HG03039 (cell line): ENCODE data around the gene SLC39A2.
"Not testable (repeated sequence)": the region's sequence is repeated elsewhere in the genome, so short reads cannot be mapped to it uniquely, and the experiment has no call there.

Experiments
- ATAC-seq: cut with Tn5 transposase; IDR thresholded peaks from one replicate; pipeline ENCODE4 v1.9.1; 2021; ENCODE audit warnings: mild to moderate bottlenecking, moderate library complexity; ENCODE audit not compliant: unreplicated experiment

Gene SLC39A2, protein sequence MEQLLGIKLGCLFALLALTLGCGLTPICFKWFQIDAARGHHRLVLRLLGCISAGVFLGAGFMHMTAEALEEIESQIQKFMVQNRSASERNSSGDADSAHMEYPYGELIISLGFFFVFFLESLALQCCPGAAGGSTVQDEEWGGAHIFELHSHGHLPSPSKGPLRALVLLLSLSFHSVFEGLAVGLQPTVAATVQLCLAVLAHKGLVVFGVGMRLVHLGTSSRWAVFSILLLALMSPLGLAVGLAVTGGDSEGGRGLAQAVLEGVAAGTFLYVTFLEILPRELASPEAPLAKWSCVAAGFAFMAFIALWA

DNA sequence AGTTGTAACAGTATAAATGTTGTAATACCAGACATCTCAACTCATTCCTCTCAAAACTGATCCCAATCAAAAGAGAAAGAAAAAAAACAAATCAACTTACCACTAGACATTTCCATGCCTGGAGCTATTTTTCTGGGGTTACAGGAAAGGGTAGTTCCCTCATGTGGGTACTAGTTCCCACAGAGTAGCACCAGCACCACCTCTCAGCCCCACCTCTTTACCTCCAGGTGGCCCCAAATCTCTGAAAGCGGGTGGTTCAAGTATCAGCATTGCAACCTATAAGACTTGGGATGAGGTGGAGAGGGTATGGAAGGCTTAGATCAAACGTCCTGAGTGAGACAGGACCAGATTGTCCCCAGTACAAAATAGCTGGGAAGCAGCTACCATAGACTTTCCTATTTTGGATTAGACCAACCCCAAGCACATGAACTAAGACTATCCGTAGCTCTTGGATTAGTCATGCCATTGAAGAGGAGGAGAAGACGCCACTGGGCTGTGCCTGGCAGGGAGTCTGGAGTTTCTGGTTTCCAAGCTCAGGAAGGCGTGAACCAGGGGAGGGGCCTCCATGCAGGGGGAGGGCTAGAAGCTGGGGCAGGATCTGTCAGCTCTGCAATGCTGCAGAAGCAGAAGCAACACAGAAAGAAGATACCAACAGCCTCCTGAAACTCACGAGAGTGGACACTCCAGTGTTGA is at the start of gene SLC39A2:
Gene SLC39A2, plus strand, starts transcription at position 620 of the 693 bp plus-strand sequence. CDS start 154 bp downstream, outside the sequence.
- no peak for ATAC-seq

DNA sequence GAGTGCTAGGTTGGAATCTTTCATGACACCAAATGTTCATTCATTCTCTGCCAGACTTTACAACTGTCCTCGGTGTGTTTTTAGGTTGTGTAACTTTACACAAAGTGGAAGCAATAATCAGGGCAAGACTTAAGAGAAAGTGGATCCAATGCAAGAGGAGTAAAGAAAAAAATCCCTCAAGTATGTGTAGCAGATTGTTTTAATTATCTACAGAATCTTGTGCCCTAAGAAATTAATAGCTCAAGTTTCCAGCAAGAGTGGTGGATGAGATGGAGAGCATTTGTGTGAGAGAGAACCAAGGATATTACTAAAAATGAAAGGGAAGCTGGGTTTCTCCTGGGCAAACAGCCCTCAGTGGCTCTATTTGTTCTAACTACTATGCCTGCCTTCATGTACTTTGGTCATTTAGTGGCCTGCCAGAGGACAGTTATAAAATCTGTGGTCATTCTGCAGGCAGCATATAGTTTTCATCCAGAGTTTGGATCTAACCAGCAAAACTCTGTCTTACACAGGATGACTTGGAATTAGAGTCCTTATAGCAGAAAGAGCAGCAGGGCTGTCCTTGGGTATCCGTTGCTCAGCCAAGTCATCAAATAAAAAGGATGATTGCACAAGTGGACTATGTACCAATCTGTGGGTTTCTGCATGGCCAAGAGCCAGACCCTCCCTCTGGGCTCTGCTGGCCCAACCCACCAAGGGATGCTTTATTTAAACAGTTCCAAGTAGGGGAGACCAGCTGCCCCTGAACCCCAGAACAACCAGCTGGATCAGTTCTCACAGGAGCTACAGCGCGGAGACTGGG is 44.2 kb upstream of the SLC39A2 start, which contains the start of gene RNASE2:
Gene RNASE2, plus strand, starts transcription at position 752 of the 802 bp plus-strand sequence. CDS start 285 bp downstream, outside the sequence.
- not testable (repeated sequence) for ATAC-seq

DNA sequence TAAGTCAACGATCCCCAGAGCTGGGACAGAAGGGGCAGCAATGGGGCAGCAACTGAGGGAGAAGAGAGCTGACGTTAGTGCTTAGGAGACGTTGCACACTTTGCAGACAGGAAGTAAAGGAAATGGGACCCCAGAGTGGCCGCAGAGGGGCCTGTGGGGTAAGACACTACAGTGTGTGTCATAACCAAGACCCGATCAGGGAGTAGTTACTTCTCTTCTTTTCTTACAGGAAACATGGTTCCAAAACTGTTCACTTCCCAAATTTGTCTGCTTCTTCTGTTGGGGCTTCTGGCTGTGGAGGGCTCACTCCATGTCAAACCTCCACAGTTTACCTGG is 43.6 kb upstream of the SLC39A2 start:
- not testable (repeated sequence) for ATAC-seq

DNA sequence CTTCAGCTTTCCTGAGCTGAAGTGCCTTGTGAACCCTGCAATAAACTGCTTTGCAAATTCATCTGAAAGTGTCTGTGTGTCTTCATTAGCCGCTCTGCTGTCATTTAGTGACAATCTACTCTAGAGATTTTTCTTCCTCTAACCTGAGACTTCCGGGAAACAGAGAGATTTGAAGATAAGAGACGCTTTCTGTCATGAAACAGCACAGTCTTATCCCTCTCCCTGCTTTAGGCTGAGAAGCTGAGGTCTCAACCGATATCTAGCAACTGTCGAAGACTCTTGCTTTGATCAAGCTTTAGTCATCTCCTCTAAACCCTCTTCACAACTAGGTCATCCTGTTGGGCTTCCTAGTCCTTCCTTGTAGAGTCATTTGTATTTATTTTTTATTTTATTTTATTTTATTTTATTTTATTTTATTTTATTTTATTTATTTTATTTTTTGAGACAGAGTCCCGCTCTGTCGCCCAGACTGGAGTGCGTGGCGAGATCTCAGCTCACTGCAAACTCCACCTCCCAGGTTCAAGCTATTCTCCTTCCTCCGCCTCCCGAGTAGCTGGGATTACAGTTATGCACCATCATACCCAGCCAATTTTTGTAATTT is 42.6 kb upstream of the SLC39A2 start:
- no peak for ATAC-seq

DNA sequence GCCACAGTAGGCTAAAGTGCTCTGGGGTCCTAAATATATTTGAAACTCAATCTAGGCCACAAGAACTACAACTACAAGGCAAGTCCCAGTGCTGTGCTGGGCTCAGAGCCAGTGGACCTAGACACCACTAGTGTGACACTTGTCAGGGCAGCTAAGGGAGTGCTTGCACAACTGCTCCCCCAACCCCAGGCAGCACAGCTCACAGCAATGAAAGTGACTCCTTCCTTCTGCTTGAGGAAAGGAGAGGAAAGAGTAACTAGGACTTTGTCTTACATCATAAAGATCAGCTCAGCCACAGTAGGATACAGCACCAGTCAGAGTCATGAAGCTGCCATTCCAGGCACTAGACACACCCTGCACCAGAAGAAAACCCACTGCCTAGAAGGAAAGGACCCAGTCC is 40.1 kb upstream of the SLC39A2 start:
- ATAC-seq = not testable (repeated sequence)

DNA sequence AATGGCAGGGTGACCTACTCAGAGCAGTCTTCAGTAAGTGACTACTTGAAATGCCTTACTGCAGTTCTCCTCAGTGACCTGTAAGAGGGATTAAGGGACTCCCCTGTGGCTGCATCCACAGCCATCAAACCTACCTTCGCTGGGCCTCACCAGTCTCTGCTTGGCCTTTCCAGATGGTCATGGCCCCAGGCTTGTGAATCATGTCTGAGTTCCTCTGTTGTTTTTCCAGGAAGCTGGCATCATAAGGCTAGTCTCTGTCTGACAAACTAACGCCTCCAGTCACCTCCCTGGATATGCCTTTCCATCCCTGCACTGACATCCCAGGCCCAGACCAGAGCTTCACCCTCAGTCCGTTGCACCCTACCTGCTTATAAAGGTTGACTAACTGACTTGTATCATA is 29.8 kb upstream of the SLC39A2 start:
- no peak for ATAC-seq

DNA sequence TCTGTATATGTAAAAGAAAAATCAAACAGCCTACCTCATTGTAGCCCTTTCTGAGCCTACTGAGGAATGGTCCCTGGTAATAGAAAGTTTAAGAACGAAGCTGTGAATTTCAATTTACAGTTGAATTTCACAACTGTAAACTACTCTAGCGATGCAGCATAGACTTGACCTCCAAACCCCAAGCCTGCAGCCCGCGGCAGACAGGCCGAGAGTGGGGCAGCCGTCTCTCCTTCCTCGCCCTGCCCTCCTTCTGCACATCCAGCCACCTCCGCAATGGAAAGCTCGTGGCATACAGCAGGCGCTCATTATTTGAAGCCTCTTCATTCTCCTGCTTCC is 28.5 kb upstream of the SLC39A2 start:
- no peak for ATAC-seq

DNA sequence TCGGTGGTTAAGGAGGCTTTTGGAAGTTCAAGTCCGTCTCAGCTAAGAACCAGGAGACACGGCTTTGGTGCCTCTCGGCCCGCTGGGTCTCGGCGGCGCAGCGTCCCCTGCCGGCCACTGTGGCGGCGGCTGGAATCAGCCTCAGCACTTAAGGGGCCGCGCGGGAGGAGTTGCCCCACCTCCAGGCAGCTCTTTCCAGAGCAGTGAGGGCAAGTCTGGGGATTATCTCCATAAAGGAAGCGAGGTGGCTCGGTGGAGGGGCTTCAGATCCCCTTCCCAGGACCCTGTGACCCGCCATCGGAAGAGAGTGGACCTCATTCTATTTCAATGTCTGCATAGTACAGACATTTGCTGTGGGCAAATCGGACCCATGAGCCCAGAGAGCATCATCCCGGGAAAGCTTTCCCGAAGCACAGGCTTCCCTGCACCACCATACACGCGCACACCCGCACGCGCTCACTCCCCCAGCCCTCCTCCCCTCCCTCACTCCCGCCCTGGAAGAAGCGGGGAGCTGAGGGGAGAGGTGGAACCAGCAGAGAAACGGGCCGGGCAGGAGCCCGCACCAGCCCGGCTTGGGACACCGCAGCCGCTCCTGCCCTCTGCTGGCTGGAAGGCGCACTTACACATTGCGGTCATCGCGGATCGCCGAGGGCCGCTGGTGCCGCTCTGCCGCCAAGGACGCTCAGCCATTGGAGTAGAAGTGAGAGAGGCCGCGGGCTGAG is 27.9 kb upstream of the SLC39A2 start:
- ATAC-seq = peak; percentile 93

DNA sequence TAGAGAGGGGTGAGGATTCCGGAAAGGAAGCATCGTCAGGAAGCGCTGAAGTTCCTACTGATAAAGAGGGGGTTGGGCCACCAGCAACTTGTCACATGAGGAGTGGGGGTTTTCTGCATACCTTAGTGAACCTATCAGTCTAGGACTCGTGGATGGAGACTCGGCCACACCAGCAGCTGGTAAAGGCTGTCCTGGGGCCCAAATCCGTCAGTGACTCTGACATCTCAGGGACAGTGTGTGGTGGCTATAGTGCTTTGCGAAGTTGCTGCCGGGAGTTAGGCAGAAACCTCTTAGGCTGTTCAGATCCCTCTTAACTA is 27.4 kb upstream of the SLC39A2 start:
- ATAC-seq = no peak

DNA sequence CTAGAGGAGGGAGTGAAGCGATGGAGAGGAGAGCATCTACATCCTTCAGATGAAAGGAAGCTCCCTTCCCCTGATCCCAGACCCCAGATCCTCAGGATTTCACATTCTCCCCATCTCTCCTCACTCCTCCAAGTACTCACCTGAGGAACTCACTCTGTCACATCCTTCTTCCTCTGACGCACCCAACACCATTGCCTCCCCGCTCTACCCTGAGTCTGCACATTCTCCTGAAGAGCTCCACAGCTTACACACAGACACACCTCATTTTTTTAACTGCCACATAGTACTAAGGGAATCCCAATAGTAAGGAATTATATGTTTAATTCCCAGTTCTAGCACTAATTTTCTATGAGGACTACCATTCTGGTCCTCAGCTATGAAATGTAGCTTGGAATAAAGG is 25.6 kb upstream of the SLC39A2 start:
- no peak for ATAC-seq

DNA sequence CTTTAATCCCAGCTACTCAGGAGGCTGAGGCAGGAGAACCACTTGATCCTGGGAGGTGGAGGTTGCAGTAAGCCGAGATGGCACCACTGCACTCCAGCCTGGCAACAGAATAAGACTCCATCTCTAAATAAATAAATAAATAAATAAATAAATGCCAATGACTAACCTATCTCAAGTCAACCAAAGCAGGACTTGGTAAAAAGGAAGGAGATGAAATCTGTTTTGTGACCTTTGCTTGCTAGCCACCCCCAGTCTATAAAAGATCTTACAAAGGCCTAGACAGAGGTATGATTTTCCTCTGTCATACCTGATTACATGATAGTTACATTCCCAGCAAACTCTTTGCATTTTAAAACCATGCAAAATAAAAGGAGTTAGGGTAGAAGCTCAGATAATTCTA is 22.8 kb upstream of the SLC39A2 start:
- ATAC-seq = no peak

DNA sequence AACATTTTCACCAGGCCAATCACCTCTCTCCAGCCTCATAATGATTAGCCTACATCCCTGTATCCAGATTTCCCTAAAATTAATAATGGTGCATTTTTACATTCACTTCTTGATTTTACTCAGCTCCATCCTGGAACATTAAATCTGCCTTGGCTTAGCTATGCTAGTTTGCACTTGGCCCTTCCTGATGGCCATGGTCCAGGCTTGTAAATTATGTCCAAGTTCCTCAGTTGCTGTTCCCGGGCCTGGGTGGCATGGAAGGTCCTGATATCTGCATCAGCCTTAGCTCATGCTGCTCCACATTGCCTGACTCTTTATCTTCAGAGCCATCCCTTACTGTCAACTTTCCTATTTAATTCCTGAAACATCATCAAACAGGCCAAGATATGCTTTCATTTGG is 20.4 kb upstream of the SLC39A2 start:
- ATAC-seq = no peak

DNA sequence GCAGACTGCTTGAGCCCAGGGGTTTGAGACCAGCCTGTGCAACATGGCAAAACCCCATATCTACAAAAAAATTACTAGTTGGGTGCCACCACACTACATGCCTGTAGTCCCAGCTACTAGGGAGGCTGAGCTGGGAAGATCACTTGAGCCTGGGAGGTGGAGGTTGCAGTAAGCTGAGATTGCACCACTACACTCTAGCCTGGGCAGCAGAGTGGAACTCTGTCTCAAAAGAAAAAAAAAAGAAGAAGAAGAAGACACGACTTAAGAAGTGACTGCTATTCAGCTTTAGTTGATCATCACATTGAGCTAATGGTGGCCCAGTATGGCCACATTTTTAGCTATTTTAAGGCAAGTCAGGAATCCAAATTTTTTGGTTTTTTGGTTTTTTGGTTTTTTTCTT is 18.2 kb upstream of the SLC39A2 start:
- no peak for ATAC-seq

DNA sequence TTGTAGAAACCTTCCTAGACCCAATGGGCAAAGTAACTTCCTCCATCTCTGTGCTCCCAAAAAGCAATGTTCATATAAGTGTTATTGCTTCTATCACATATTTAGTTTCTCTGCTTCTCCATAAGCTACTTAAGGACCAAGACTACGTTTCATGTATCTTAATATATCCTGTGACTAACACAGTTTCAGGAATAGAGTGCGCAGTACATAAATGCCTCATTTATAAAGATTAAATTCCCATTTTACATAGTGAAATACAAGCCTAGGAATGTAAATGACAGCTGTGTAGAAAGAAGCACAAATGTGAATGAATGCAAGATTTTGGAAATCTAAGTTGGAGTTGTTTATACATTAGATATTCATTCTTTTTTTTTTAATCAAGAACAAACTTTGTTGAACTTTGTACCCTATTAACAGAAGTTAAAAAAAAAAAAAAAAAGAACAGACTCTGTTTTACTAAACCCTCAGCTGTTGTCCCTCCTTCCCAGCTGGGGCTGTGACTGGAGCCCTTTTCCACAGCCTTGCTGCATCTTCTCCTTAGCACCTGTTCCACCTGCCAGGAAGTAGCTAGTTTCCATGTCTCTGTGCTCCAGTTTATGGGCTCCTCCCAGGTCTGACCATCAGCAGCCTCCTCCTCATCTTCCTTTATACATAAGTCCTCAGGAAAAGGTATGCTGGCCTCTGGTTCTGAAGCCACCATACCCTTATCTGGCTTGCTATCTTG is 16.3 kb upstream of the SLC39A2 start:
- ATAC-seq = no peak

DNA sequence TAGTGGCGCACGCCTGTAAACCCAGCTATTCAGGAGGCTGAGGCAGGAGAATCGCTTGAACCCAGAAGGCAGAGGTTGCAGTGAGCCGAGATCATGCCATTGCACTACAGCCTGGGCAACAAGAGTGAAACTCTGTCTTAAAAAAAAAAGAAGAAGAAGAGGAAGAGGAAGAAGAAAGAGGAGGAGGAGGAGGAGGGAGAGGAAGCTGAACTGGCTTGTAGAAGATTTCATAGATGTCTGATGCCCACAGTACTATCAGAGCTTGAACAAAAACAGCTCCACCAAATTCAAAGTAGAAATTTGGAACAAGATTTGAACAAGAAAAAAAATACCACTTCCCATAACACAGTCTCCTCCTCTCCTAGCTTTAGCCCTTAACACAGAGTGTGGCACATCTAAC is 13.4 kb upstream of the SLC39A2 start:
- ATAC-seq = not testable (repeated sequence)

DNA sequence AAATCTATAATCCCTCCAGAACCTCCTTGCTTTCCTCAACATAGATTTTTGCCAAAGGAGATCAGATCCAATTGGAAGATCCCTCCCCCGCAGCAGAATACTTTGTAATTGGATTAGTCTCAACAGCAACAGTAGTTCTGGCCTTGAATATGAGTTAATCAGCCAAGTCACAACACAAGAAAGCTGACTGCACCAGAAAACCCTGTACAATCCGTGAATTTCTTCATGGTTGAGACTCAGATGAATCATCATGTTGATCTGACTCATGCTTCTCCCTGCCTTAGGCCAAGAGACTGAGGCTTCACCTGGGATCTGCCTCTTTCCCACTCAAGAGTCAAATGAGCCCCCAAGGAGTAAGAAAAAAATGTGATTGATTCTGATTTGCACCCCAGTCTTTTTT is 12.3 kb upstream of the SLC39A2 start:
- no peak for ATAC-seq

DNA sequence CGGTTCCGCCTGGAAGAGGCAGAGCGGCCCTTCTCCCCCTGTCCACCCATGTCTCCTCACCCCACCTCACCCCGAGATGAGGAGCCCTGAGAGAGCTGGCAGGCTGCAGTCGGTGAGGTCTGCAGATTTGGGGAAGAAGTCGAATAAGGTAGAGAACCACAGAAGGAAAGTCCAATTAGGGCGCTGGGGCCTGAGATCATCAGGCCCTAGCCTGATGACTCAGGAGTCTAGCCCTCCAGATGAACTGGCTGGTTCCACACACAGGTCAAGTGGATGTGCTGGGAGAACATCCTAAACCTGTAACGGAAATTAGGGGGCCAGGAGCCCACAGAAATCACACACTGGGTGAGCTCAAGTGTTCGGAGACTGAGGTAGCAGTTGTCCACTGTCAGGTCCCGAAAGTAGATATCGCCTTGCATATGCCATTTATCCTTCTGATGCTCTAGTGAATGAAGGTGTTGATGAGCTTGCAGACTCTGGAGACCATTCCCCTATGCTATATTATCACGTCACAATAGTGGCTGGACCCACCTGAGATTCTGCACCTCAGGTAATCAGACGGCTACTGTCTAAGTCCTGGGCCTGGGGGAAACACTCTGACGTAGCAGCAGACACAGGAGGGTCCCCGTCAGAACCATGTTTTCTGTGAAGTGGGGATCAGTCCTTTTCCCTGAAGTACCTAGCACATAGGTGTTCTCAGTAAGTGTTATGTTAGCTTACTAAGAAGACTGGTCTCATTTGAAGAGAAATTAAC is 10.2 kb upstream of the SLC39A2 start:
- ATAC-seq = no peak

DNA sequence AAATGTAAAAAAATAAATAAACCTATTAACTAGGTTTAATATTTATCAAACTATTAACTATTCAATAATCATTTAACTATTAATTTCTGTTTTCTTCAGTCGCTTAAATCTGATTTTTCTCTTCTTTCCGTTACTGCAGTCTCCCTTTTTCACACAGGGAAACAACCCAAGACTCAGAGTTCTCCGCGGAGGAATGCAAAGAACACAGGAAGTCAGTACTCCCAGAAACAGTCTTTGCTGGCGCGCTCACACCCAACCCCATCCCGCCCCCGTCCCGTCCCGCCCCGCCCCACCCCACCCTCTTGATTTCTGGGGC is 9.7 kb upstream of the SLC39A2 start:
- ATAC-seq = no peak

DNA sequence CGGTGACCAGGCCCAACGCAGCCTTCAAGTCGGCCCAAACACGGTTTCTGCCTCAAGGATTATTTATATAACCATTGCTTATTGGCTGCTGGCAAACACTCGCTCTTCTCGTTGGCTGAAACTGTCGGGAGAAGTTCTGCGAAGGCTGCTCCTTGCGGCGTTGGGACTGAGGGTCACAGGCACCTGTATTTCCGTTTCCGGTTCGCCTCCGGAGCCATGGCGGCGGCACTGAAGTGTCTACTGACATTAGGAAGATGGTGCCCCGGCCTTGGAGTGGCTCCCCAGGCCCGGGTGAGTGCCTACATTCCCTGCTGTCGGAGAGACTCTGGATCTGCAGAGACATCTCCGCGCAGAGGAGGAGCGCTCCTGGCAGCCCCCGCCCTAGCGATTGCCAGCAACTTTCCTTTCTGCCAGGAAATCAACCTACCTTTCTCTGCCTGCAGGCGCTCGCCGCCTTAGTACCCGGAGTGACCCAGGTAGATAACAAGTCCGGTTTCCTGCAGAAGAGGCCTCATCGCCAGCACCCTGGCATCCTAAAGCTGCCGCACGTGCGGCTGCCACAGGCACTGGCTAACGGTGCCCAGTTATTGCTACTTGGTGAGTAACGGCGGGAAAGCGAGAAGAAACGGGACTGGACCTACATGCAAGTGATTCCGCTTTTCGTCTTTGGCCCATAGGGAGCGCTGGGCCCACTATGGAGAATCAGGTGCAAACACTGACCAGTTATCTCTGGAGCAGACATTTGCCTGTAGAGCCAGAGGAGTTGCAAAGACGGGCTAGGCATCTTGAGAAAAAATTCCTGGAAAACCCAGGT is 9.1 kb upstream of the SLC39A2 start, which contains the start of gene METTL17:
Gene METTL17, plus strand, starts transcription at position 194 of the 814 bp plus-strand sequence. Its CDS starts 23 bp downstream, at position 217.
- peak; percentile 95 for ATAC-seq
